GM21515 (cell line): ENCODE data around the gene DNAJB1.
"Not testable (repeated sequence)": the region's sequence is repeated elsewhere in the genome, so short reads cannot be mapped to it uniquely, and the experiment has no call there.

ENCODE experiments used
- ATAC-seq: cut with Tn5 transposase; IDR thresholded peaks from one replicate; pipeline ENCODE4 v1.9.1; 2021; ENCODE audit not compliant: unreplicated experiment

DNAJB1 gene

DNA sequence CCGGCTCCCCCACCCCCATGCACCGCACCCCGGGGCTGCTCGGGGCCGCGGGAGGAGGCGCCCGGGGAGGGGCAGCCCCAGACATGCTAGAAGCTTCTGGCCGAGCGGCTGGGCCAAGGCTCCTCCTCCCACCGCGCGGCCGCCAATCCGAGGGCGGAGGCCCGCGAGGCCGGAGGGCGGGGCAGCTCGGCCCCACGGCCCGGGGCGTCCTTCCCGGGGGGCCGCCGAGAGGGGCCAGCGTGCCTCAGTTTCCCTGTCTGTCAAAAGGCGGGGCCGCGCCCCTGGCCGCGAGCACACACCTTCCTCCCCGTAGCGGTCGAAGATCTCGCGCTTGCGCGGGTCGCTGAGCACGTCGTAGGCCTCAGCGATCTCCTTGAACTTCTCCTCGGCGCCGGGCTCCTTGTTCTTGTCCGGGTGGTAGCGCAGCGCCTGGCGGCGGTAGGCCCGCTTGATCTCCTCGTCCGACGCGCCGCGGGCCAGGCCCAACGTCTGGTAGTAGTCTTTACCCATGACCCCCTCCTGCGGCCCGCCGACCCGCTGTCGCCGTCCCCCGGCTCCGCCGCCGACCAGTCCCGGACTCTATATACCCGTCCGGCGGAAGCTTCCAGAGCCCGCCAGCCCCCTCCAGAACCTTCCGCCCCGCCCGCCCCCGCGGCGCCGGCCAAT lies at the start of gene DNAJB1:
Gene DNAJB1, minus strand, starts transcription at position 558 of the 666 bp plus-strand sequence. Its CDS starts 48 bp downstream, at position 510.
- peak; percentile 60 for ATAC-seq

GRCh38 chr19:14567079-14567478 lies 48.9 kb upstream of the DNAJB1 start:
- no peak for ATAC-seq

- no peak for ATAC-seq
Observed at GRCh38 chr19:14566712-14567077, 48.5 kb upstream of the DNAJB1 start.

GRCh38 chr19:14565765-14566711 lies 47.8 kb upstream of the DNAJB1 start:
- no peak for ATAC-seq

GRCh38 chr19:14565298-14565679 lies 47.1 kb upstream of the DNAJB1 start:
- no peak for ATAC-seq

DNA sequence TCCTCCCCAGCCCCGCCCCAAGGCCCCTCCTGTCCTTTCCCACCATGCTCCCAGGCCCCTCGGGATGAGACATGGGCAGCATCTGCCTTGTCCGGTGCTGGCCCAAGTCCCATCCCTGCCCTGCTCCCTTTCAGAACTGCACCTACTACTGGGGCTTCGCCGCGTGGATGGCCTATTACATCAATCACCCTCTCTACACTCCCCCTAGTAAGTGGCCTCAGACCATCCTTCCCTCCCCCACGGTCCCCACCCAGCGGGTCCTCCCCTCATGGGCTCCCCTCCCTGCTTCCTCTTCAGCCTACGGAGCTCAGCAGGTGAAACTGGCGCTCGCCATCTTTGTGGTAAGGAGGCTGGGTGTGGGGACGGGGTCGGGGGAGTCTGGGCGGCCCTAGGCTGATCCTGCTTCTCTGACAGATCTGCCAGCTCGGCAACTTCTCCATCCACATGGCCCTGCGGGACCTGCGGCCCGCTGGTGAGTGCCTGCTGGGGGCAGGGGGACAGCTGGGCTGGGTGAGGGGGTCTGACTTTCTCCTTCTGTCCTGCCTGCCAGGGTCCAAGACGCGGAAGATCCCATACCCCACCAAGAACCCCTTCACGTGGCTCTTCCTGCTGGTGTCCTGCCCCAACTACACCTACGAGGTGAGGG lies 46.6 kb upstream of the DNAJB1 start:
- ATAC-seq: not testable (repeated sequence)

DNA sequence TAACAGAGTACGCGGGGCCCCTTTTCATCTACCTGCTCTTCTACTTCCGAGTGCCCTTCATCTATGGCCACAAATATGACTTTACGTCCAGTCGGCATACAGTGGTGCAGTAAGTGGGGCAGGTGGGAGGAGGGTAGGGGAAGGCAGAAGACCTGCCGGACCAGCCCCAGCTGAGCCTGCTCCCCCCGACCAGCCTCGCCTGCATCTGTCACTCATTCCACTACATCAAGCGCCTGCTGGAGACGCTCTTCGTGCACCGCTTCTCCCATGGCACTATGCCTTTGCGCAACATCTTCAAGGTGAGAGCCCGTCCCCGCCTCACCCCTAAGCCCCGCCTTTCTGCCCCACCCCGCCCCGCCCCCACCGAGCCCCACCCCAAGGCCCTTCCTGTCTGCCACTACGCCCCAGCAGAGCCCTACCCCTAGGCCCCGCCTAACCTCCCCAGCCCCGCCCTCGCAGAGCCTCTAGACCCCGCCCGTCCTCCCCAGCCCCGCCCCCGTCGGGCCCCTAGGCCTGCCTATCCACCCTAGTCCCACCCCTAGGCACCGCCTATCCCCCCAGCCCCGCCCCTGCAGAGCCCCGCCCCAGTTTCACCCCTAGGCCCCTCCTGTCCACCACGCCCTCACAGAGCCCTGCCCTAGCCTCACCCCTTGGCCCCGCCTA lies 45.9 kb upstream of the DNAJB1 start:
- ATAC-seq: no peak

DNA sequence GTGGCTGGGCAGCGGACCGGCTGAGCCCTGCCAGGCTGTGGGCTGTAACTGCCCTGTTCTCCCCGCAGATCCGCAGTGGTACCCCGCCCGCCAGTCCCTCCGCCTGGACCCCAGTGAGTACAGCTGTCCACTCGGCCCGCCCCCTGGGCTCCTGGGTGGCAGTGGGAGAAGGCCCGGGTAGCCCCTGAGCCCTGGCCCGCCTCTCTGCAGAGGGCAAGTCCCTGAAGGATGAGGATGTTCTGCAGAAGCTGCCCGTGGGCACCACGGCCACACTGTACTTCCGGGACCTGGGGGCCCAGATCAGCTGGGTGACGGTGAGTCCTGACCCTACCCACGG lies 45.4 kb upstream of the DNAJB1 start:
- no peak for ATAC-seq

GRCh38 chr19:14562660-14563589 lies 44.7 kb upstream of the DNAJB1 start:
- ATAC-seq: no peak

DNA sequence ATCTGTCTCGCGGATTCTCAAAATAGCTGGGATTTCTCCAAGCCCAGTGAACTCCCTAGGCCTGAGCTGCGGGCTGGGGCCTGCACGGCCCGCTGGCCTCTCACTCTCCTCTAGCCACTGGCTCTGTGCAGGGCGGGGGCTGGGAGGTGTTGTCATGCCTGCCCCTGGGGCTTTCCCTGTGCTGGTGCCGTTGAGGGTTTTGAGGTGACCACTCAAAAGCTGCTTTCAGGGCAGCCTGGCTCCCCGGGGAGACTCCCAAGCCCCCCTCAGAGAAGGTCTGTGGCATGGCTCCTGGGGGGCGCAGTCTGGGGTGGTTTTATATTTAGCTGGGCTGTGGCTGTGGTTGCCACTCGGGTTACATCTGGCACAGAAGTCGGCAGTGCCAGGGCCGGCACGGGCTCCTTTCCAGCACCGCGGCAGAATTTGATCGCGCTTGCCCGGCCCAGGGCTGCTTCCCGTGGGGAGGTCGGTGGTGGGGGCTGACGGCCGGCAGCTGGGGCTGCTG lies 43.7 kb upstream of the DNAJB1 start:
- ATAC-seq: no peak

DNA sequence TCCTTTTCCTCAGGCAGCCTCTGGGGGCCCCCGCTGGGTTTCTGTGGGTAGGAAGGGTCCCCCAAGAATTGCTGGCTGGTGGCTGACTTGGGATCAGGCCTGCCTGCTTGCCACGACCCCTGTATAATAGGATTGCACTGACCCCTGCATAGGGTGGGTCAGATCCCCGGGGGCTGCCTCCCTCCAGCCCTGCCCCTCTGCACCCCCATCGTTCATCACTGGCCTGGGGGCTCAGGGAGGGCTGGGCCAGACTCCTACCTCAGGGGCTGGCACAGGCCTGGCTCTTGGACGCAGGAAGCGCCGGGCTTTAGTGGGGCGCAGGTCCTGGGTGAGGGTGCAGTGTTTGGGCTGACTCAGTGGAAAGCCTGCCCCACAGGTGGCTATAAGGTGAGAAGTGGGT lies 43.1 kb upstream of the DNAJB1 start:
- no peak for ATAC-seq

GRCh38 chr19:14560776-14561108 lies 42.5 kb upstream of the DNAJB1 start:
- no peak for ATAC-seq

DNA sequence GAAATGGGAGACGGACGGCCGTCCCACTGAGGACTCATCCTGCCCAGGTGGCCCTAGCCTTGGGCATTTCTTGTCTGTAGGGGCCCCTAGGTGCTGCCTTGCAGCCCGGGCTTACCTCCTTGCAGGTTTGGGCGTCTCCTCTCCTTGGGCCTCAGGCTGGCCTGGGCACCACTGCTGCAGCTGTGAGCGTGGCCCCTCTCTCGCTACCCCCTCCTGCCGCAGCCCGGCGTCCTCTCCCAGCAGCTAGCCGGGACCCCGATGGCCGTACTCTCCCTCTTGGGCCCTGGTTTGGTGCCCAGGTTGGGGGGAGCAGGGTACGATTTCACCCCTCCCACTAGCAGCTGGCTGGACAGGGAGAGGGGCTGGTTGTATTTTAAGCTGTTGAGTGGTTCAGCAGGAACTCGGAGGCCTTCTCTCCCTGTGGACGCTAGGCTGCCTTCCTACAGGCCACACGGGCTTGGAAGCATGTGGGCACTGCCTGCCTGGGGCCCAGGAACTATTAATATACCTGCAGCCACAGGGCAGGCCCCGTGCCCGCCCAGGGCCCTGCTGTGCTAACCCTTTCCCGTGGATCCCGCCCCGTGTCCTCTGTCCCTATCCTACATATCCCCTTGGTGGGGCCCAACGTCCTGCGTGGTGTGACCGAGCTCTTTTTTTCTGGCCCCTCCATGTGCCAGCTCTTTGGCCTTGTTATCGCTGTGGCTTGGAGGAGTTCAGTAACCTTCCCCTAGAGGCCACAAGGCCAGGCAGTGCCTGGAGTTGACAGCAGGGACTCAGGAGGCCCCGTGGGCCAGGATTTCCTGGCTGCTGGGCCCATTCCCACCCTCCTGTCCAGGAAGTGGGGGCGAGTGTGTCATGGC lies 41.9 kb upstream of the DNAJB1 start:
- no peak for ATAC-seq

DNA sequence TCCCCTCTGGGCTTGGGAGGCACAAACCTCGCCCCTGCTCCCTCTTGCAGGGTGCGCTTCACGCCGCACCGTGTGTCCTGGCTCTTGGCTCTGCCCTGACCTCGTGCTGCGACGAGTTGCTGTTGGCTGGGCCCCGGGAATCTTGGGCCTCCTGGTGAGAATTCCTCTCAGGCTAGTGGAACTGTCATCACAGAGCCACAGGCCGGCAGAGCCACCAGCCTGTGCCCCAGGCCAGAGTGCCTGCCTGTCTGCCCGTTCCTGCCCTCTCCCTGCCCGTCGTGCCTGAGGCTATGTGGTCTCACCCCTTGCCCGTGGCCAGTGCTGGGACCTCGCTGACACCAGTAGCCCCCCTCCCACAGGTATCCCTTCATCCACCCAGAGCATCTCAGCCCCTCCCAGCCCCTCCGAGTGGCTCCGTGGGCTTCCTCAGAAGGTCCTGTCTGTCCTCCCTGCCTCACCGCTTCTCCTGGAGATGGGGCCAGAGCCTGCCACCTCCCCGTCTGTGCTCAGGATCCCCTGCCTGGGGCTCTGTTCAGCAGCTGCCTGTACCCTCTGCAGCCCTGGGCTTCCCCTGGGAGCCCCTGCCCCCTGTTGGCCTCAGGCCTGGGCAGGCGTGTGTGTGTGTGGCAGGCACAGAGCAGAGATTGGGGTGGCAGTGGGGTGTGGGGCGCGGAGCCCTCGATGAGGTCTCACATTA lies 40.3 kb upstream of the DNAJB1 start:
- ATAC-seq: no peak

GRCh38 chr19:14556662-14557188 lies 38.5 kb upstream of the DNAJB1 start:
- ATAC-seq: no peak

DNA sequence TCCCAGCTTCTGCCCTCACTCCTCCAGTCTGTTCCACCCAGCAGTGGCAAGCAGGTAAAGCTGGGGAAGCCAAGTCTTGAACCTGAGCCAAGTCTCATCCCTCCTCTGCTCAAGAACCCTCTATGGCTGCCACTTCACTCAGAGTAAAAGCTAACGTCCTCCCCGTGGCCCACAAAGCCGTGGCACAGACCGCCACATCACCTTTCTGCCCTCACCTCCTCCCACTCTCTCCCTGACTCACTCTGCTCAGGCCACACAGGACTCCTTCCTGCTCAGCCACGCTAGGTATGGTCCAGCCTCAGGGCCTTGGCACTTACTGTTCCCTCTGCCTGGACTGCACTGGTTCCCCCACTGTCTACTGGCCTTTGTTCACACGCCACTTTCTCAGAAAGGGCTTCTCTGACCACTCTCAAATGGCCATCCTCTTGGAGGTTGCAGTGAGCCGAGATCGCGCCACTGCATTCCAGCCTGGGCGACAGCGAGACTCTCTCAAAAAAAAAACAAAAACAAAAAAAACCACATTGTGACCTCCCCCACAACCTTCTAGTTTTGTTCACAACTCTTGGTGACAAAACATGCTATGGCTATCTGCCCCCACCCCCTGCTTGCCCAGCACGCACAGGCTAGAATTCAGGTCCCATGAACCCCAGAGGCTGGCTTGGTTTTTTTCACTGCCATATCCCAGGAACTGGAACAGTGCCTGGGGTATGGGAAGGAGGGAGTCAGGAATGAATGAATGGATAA lies 37.9 kb upstream of the DNAJB1 start:
- ATAC-seq: no peak

- no peak for ATAC-seq
Observed at GRCh38 chr19:14554382-14554812, 36.2 kb upstream of the DNAJB1 start.

- ATAC-seq: no peak
Observed at GRCh38 chr19:14553939-14554243, 35.7 kb upstream of the DNAJB1 start.
